ENCODE data around the gene IFI27L1.
"Not testable (repeated sequence)": the region's sequence is repeated elsewhere in the genome, so short reads cannot be mapped to it uniquely, and the experiment has no call there.

IFI27L1 gene

GRCh38 chr14:94048691-94049624 is 32.2 kb upstream of the IFI27L1 start:
- FAIRE-seq, result no peak

DNA sequence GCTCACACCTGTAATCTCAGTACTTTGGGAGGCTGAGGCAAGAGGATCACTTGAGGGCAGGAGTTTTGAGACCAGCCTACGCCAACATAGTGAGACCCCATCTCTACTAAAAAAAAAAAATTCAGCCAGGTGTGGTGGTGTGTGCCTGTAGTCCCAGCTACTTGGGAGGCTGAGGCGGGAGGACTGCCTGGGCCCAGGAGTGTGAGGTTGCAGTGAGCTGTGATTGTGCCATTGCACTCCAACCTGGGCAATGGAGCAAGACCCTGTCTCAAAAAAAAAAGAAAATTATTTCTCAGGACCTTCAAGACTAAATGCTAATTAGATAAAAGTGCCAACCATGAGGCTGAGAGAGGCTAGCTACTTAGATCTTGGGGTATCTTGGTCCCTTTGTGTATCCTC is 31.5 kb upstream of the IFI27L1 start:
- FAIRE-seq, result no peak

- no peak for FAIRE-seq
Observed at GRCh38 chr14:94050231-94050880, 30.8 kb upstream of the IFI27L1 start.

DNA sequence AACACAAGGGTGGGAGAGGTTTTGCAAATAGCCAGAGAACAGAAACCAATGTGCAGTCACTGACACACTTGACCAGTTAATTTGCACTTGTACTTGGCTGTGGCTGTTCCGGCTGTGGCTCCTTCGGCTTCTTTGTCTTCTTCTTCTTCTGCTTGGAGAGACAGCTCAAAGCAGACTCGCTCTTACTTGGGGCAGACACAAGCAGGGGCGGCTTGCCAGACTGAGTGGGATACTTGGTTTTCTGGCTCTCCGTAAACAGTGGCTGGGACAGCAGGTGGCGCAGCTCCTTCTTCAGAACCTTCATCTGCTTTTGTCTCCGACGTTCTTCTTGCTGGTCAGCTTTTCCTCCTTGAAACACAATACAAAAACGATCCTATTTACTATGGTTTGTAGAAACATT is 30.0 kb upstream of the IFI27L1 start:
- no peak for FAIRE-seq

GRCh38 chr14:94051779-94052178 is 29.3 kb upstream of the IFI27L1 start:
- no peak for FAIRE-seq

DNA sequence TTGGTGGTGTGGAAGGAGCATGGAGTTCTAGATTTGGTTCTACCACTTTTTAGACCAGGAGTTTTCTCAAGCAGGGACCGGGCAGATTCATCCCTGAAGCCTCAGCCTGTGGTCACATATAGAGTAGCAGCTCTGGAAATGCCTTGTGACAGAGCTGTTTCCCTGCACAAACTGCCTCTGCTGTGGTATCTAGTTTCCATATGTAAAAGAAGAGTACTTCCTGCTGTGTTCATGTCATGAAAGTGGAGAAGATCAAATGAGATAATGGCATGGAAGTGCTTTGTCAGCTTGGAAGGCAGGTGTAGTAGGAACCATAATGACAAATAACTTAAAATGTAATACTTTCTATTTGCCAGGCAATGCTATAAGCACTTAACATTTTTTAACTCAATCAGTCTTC is 28.9 kb upstream of the IFI27L1 start:
- FAIRE-seq, result no peak

GRCh38 chr14:94052662-94053061 is 28.4 kb upstream of the IFI27L1 start:
- no peak for FAIRE-seq

DNA sequence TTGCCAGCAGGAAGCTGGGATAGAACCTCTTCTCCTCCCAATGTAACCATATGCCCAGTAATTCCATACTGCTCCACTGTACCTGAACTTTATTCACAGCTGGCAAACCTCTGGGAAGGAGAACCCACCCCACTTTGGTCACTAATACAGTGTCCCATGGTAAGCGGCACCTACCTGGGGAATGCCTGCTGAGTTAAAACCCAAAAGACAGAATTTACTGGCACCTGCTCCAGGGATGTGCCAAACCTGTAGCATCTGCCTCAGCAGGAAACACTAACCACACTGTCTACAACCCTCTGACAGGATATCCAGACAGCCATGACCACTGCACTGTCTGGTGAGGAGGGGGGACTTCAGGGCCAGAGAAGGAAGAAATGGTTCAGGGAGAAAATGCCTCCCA is 26.7 kb upstream of the IFI27L1 start:
- FAIRE-seq, result no peak

- no peak for FAIRE-seq
Observed at GRCh38 chr14:94054936-94055335, 26.2 kb upstream of the IFI27L1 start.

GRCh38 chr14:94056579-94057308 is 24.4 kb upstream of the IFI27L1 start:
- no peak for FAIRE-seq

DNA sequence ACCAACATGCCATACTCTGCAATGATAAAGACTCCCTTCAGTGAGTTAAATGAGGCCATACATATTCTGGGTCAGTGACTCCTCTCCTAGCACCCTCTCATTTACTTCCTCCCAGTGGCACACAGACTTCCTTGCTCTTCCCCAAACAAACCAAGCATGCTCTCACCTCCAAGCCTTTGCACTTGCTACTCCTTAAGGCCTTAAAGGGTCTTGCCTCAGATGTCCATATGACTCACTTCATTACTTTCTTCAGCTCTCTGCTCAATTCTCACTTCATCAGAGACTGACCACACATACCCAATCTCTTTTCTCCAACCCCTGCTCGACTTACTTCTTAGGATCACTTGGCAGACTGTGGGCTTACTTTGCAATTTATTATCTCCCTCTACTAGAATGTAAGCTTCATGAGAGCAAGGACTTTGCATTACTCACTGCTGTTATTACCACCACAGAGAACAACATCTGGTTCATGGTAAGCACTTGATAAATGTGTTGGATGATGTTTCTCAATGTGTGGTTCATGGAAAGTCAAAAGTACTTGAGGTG is 22.9 kb upstream of the IFI27L1 start:
- no peak for FAIRE-seq

- FAIRE-seq, result no peak
Observed at GRCh38 chr14:94058674-94059138, 22.4 kb upstream of the IFI27L1 start.

- FAIRE-seq, result no peak
Observed at GRCh38 chr14:94059998-94060397, 21.1 kb upstream of the IFI27L1 start.

DNA sequence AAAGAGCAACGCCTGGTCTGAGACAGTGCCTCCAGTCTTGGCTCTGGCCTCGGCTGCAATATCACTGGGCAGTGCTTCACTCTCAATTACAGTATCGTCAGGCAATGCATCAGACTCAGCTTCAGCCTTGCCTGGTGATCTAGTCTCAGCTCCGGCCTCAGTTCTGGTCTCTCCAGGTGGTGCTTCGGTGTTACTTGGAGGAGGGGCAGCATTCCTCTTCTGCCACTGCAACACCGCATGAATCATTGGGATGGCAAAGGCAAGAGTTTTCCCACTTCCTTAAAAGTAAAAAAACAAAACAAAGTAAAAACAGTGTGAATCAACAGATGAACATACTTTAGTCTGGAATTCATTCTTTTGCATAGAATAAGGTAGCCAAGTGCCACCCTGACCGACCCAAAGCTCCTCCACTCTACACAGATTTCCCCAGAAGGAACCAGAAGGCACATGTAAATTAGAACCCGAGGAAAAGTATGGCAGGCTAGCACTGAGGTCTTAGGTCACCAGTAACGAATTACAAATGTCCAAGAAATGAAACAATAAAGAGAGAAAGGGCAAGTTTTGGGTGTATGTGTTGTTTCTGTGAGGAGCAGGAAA is 18.7 kb upstream of the IFI27L1 start:
- no peak for FAIRE-seq

- no peak for FAIRE-seq
Observed at GRCh38 chr14:94066089-94066676, 14.9 kb upstream of the IFI27L1 start.

- not testable (repeated sequence) for FAIRE-seq
Observed at GRCh38 chr14:94072076-94072475, 9.0 kb upstream of the IFI27L1 start.

- FAIRE-seq, result no peak
Observed at GRCh38 chr14:94074534-94074933, 6.6 kb upstream of the IFI27L1 start.

DNA sequence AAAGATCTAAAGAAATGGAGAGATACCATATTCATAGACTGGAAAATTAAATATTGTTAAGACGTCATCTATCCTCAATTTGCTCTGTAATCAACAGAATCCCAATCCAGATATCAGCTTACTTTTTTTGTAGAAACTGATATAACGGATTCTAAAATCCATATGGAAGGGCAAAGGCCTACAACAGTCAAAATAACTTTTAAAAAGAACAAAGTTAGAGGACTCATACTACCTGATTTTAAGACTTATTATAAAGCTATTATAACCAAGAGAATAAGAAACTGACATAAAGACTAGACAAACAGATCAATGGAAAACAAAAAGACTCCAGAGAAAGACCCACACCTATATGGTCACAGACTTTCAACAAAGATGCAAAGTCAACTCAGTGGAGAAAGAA is 6.1 kb upstream of the IFI27L1 start:
- FAIRE-seq, result no peak

GRCh38 chr14:94077111-94077821 is 3.8 kb upstream of the IFI27L1 start:
- no peak for FAIRE-seq

- no peak for FAIRE-seq
Observed at GRCh38 chr14:94077823-94078222, 3.3 kb upstream of the IFI27L1 start.

DNA sequence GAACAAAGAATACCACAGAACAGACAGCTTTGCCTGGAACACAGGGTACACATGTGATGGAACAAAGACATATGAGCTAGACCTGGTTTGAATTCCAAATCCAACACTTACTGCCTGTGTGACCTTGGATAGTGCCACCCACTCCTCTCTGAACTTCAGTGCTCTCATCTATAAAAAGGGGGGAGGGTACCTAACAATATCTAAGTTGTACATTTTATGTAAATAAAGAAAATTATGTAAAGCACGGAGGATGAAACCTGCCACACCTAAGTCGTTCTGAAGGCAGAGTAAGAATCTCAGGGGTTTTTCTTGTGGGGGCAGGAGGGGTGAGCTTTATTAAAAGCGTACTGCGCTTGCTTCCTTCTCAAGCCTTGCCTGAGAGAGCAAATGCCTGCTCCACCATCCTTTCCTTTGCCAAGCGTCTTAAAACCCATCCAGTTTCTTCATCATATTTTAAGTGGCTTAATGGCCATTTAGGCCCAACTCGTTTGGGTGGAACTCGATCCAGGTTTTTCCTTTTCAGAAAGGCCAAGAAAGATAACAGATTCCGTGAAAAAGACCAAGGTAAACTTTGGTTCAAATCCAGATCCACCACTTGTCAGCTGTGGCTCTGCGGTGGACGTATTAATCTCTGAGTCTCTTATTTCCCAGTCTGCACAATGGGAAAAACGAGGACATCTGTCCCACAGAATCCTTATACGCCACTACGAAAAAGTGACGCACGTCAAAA is 1.1 kb upstream of the IFI27L1 start:
- FAIRE-seq, result no peak
